Prostate gland (tissue), 2 donors: ENCODE data around the gene CFAP157.

Experiments used
- CTCF ChIP-seq, 4 experiments: fragments of 200-600 bp in 2 of 4; fragments of 450-650 bp in 2 of 4; sonication (generic) in 2 of 4; IDR thresholded peaks; 1 replicate in 3 of 4; 2 replicates in 1 of 4; pipeline ENCODE4 v1.5.1; 2016 to 2019; ENCODE audit warnings: antibody characterized with exemption in 4 of 4, mild to moderate bottlenecking in 2 of 4, moderate library complexity in 2 of 4
- POLR2A ChIP-seq: fragments of 450-650 bp; IDR thresholded peaks from one replicate; pipeline ENCODE4 v1.6.1; 2016; ENCODE audit warnings: antibody characterized with exemption, mild to moderate bottlenecking

- TF ChIP-seq CTCF (IDR thresholded peaks at IDR 0.05) = no peak
- TF ChIP-seq POLR2A = no peak
These were observed 24.1 kb downstream of the CFAP157 start for GRCh38 chr9:127730799-127731410.
